H1 (cell line): Measurements from ENCODE around the gene ALDOA. TPM values are rescaled to one million over a fixed set of nuclear protein-coding genes. Genes with fewer than 3 reads are reported as not detected.
A peak's percentile ranks its signal among the peaks of the same experiment; 100 is the strongest.

Experiments
- CTCF ChIA-PET: fragments of 300-600 bp; sonication (Branson Sonifier 250); formaldehyde crosslinking; loops from one replicate; lab custom pipeline; 2021; ENCODE audit not compliant: partially characterized antibody; lab: Charles Lee
- POLR2A ChIA-PET: fragments of 300-600 bp; sonication (Branson Sonifier 250); formaldehyde crosslinking; loops from one replicate; lab custom pipeline; 2021; ENCODE audit warnings: inconsistent platforms; ENCODE audit not compliant: partially characterized antibody; lab: Charles Lee
- DNase-seq, 2 experiments: peaks; one replicate each; pipeline versions ENCODE4 v3.0.0 to v3.0.0-alpha.2; 2010 to 2022; ENCODE audit warnings: low spot score in 2 of 2, low read depth in 1 of 2, mixed read lengths in 1 of 2
- FAIRE-seq: peaks from 2 replicates; lab custom pipeline; 2011; peaks lifted over from hg19 to GRCh38; lab: Jason Lieb, UNC
- H2AFZ ChIP-seq: 2 replicates; pipeline ENCODE4 v1.8.1; 2012; ENCODE audit warnings: low read length, inconsistent platforms
- H2AK5ac ChIP-seq: 2 replicates; pipeline ENCODE4 v1.6.1; 2013; ENCODE audit warnings: low read depth, low read length
- H2BK120ac ChIP-seq: replicated peaks from 2 replicates; pipeline ENCODE3; 2013; ENCODE audit warnings: low read depth, low read length, inconsistent platforms
- H2BK12ac ChIP-seq: 2 replicates; pipeline ENCODE4 v1.6.1; 2013; ENCODE audit warnings: low read depth, low read length
- H2BK15ac ChIP-seq: 2 replicates; pipeline ENCODE4 v1.6.1; 2013; ENCODE audit warnings: low read length
- H2BK20ac ChIP-seq: 2 replicates; pipeline ENCODE4 v1.6.1; 2013; ENCODE audit warnings: low read length
- H2BK5ac ChIP-seq: 2 replicates; pipeline ENCODE4 v1.6.1; 2013; ENCODE audit warnings: low read depth, low read length
- H3K14ac ChIP-seq: 2 replicates; pipeline ENCODE4 v1.6.1; 2013; ENCODE audit warnings: inconsistent platforms; ENCODE audit not compliant: insufficient read length
- H3K18ac ChIP-seq: 2 replicates; pipeline ENCODE4 v1.6.1; 2013; ENCODE audit warnings: low read length; ENCODE audit errors: extremely low read depth
- H3K23ac ChIP-seq: 2 replicates; pipeline ENCODE4 v1.6.1; 2013; ENCODE audit warnings: inconsistent platforms; ENCODE audit not compliant: insufficient read length
- H3K23me2 ChIP-seq: 2 replicates; pipeline ENCODE4 v1.6.1; 2013; ENCODE audit warnings: low read depth, low read length
- H3K27ac ChIP-seq: 2 replicates; pipeline ENCODE4 v1.6.1; 2011; ENCODE audit warnings: low read depth, low read length, inconsistent platforms
- H3K27me3 ChIP-seq, 4 experiments: replicated peaks in 1 of 4; 1 replicate in 1 of 4; 2 replicates in 3 of 4; pipeline versions ENCODE4 v1.6.1 to v1.8.1; 2011 to 2013; ENCODE audit warnings: low read length in 3 of 4, mild to moderate bottlenecking in 3 of 4, inconsistent platforms in 2 of 4, mixed read lengths in 2 of 4, moderate library complexity in 1 of 4; ENCODE audit not compliant: control insufficient read depth in 3 of 4, insufficient read depth in 3 of 4; ENCODE audit errors: extremely low read depth in 1 of 4
- H3K36me3 ChIP-seq, 4 experiments: 2 replicates each; pipeline versions ENCODE4 v1.6.1 to v1.8.1; 2011 to 2013; ENCODE audit warnings: mild to moderate bottlenecking in 4 of 4, low read length in 3 of 4, moderate library complexity in 2 of 4, control low read depth in 1 of 4, inconsistent platforms in 1 of 4; ENCODE audit not compliant: insufficient read depth in 4 of 4, control insufficient read depth in 2 of 4
- H3K4ac ChIP-seq: replicated peaks from 2 replicates; pipeline ENCODE3; 2013; ENCODE audit warnings: low read length, low read depth, mixed read lengths, inconsistent platforms; ENCODE audit not compliant: insufficient read length
- H3K4me1 ChIP-seq, 4 experiments: replicated peaks in 1 of 4; 1 replicate in 1 of 4; 2 replicates in 3 of 4; pipeline versions ENCODE4 v1.6.1 to v1.8.1; 2011 to 2013; ENCODE audit warnings: low read length in 3 of 4, inconsistent platforms in 2 of 4, mixed read lengths in 1 of 4; ENCODE audit not compliant: insufficient read depth in 4 of 4, control insufficient read depth in 3 of 4
- H3K4me2 ChIP-seq, 2 experiments: 2 replicates each; pipeline versions ENCODE4 v1.6.1 to v1.8.1; 2011 to 2013; ENCODE audit warnings: low read depth in 2 of 2, low read length in 2 of 2, control low read depth in 1 of 2, inconsistent platforms in 1 of 2, mild to moderate bottlenecking in 1 of 2; ENCODE audit not compliant: insufficient read depth in 1 of 2
- H3K4me3 ChIP-seq, 4 experiments: fragments of 200-600, 300-600 bp in 1 of 4; sonication (generic), shearing (Covaris generic), sonication (Bioruptor Twin) in 1 of 4; 2 replicates each; pipeline versions ENCODE4 v1.5.1 to v1.8.1; 2011 to 2016; ENCODE audit warnings: low read length in 4 of 4, low read depth in 3 of 4, control low read depth in 2 of 4, inconsistent platforms in 2 of 4, mild to moderate bottlenecking in 2 of 4, mixed read lengths in 1 of 4, moderate library complexity in 1 of 4; ENCODE audit not compliant: insufficient read depth in 2 of 4; ENCODE audit errors: extremely low read depth in 1 of 4
- H3K56ac ChIP-seq: replicated peaks from 2 replicates; pipeline ENCODE3; 2013; ENCODE audit warnings: low read depth, mild to moderate bottlenecking, mixed read lengths, low read length, inconsistent platforms; ENCODE audit not compliant: insufficient read length
- H3K79me1 ChIP-seq: 2 replicates; pipeline ENCODE4 v1.6.1; 2013; ENCODE audit warnings: low read depth, low read length, control low read depth
- H3K79me2 ChIP-seq, 2 experiments: 2 replicates each; pipeline versions ENCODE4 v1.6.1 to v1.8.1; 2012 to 2013; ENCODE audit warnings: low read length in 2 of 2, mild to moderate bottlenecking in 2 of 2, inconsistent platforms in 1 of 2; ENCODE audit not compliant: insufficient read depth in 2 of 2, control insufficient read depth in 1 of 2
- H3K9ac ChIP-seq, 4 experiments: replicated peaks in 1 of 4; 1 replicate in 1 of 4; 2 replicates in 3 of 4; pipeline versions ENCODE4 v1.6.1 to v1.8.1; 2011 to 2013; ENCODE audit warnings: low read depth in 3 of 4, low read length in 3 of 4, control low read depth in 2 of 4, mild to moderate bottlenecking in 2 of 4, moderate library complexity in 2 of 4, inconsistent platforms in 1 of 4; ENCODE audit errors: extremely low read depth in 1 of 4
- H3K9me3 ChIP-seq, 2 experiments: 2 replicates each; pipeline versions ENCODE4 v1.6.1 to v1.8.1; 2012 to 2013; ENCODE audit warnings: mild to moderate bottlenecking in 2 of 2, moderate library complexity in 2 of 2, control low read depth in 1 of 2, inconsistent platforms in 1 of 2, low read depth in 1 of 2, low read length in 1 of 2, mixed read lengths in 1 of 2; ENCODE audit not compliant: insufficient read depth in 2 of 2
- H4K20me1 ChIP-seq, 2 experiments: replicated peaks in 1 of 2; 2 replicates each; pipeline versions ENCODE3 to v1.8.1; 2011 to 2013; ENCODE audit warnings: inconsistent platforms in 2 of 2, low read length in 2 of 2, mild to moderate bottlenecking in 1 of 2; ENCODE audit not compliant: insufficient read depth in 2 of 2, control insufficient read depth in 1 of 2
- H4K5ac ChIP-seq: 2 replicates; pipeline ENCODE4 v1.6.1; 2013; ENCODE audit warnings: low read length, low read depth, mixed read lengths, inconsistent platforms; ENCODE audit not compliant: insufficient read length
- H4K8ac ChIP-seq: 2 replicates; pipeline ENCODE4 v1.8.0; 2013; ENCODE audit warnings: mild to moderate bottlenecking, moderate library complexity, low read length, inconsistent platforms; ENCODE audit not compliant: insufficient read depth; ENCODE audit errors: extremely low read depth
- H4K91ac ChIP-seq: replicated peaks from 2 replicates; pipeline ENCODE3; 2013; ENCODE audit warnings: low read length, mixed read lengths, inconsistent platforms; ENCODE audit not compliant: insufficient read length
- JUND ChIP-seq: IDR thresholded peaks from 2 replicates; pipeline ENCODE4 v1.6.1; 2011; ENCODE audit warnings: mild to moderate bottlenecking, improper control_type of control experiment, low read length
- TAF1 ChIP-seq: IDR thresholded peaks from 2 replicates; pipeline ENCODE4 v1.6.1; 2011; ENCODE audit warnings: mild to moderate bottlenecking, low read depth, low read length
- WGBS, 2 experiments: shearing (Covaris generic) in 1 of 2; methylation state at CpG; one replicate each; pipeline versions ENCODE4 v1.1.6 to v1.1.7; 2013 to 2015; ENCODE audit warnings: low lambda C conversion rate in 2 of 2, mixed read lengths in 2 of 2, inconsistent platforms in 1 of 2, low coverage in 1 of 2, missing lambda C conversion rate in 1 of 2; ENCODE audit not compliant: insufficient replicate concordance in 2 of 2, insufficient coverage in 1 of 2, insufficient read length in 1 of 2; ENCODE audit errors: extremely low coverage in 1 of 2, missing lambda C conversion rate in 1 of 2; 5-methylcytosine and 5-hydroxymethylcytosine counted together
- polyA plus RNA-seq, 7 experiments: library from polyadenylated mRNA; depleted of rRNA in 3 of 7; stranded (reverse) in 5 of 7; unstranded in 2 of 7; fragments of >200 nt in 5 of 7; fragments of 200-250 nt in 2 of 7; gene quantifications; 1 replicate in 5 of 7; 2 replicates in 1 of 7; 4 replicates in 1 of 7; pipeline versions ENCODE4 v1.2.1 to v1.2.3, GENCODE V29; 2011 to 2013; ENCODE audit warnings: missing spikeins in 2 of 7, mixed read lengths in 2 of 7
- total RNA-seq: library from RNA; stranded (reverse); fragmentation: NEBNext Ultra II Directional; extraction: Animal tissue kit (Norgen Biotek cat#: 25700); gene quantifications from 2 replicates; pipeline ENCODE4 v1.2.1, GENCODE V29; 2021

The ALDOA gene
- total and polyA plus RNA-seq, 2 of the 8 experiments (the other 6 are each of a cell fraction or from before 2014, with no cell fraction given), result 1,072 to 1,083 TPM

DNA sequence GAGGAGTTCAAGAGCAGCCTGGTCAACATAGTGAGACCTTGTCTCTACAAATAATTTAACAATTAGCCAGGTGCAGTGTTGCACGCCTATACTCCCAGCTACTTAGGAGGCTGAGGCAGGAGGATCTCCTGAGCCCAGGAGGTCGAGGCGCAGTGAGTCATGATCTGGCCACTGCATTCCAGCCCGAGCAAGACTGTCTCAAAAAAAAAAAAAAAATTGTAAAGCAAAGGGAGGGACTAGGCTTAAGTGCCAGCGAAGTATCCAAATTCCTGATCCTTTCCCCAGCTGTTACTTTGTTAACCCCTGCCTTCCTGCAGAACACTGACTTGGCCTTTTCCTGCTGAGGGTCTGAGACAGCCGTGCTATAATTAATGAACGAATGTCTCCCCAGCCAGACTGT, 45.1 kb downstream of the ALDOA start:
- DNase-seq (no peak), FAIRE-seq (no peak)
- no peak overlapping the region for H4K8ac ChIP-seq
- H3K18ac ChIP-seq, result no peak overlapping the region
- H3K23ac ChIP-seq, result no peak overlapping the region
- ChIA-PET CTCF (interaction anchor here (0.6 to 6.7 kb wide), 7 partner anchors 11 to 492 kb away, joined by 3 to 90 read pairs (median 12); partner anchors contain the start of gene TBX6), POLR2A (interaction anchor here (1.2 to 16.3 kb wide), 2 partner anchors 10 to 18 kb away, joined by 4 to 169 read pairs; partner anchors contain the start of genes TBX6 and YPEL3)
- H3K36me3 ChIP-seq, result 0 out of 8 replicates have a peak, but pooled peaks cover 0 to 3% (median 0%) of the 10 kb centered on the region in 4 experiments
- H2BK12ac ChIP-seq, result no peak overlapping the region
- no peaks in the 10 kb centered on the region for H3K27me3 ChIP-seq
- H2BK15ac ChIP-seq, result no peak overlapping the region
- no peak overlapping the region for H2BK120ac ChIP-seq
- H3K79me2 ChIP-seq, result no peaks in the 10 kb centered on the region
- WGBS, 2 experiments, result 75% methylated on average over 7 of the region's 7 CpGs; no CpG with 5 or more reads in 1 of the 2 experiments
- H4K91ac ChIP-seq, result no peak overlapping the region
- H3K4me3 ChIP-seq, result no peak overlapping the region
- H3K56ac ChIP-seq, result no peak overlapping the region
- no peak overlapping the region for H3K14ac ChIP-seq
- H2BK20ac ChIP-seq, result no peak overlapping the region
- H3K9ac ChIP-seq, result no peak overlapping the region
- H3K4ac ChIP-seq, result no peak overlapping the region
- H3K4me2 ChIP-seq, result no peak overlapping the region
- H4K5ac ChIP-seq, result no peak overlapping the region
- no peaks in the 10 kb centered on the region for H3K23me2 ChIP-seq
- H2AK5ac ChIP-seq, result no peak overlapping the region
- 0 out of 2 replicates have a peak, but pooled peaks have one; percentile 10 for TF ChIP-seq JUND
- no peak for TF ChIP-seq TAF1
- no peaks in the 10 kb centered on the region for H3K9me3 ChIP-seq
- H3K79me1 ChIP-seq, result no peaks in the 10 kb centered on the region
- H3K4me1 ChIP-seq, result peaks cover 0 to 12% (median 6%) of the 10 kb centered on the region in 4 experiments; a peak in 5 of 7 replicates
- no peak overlapping the region for H3K27ac ChIP-seq
- no peak overlapping the region for H2BK5ac ChIP-seq
- H4K20me1 ChIP-seq, result peaks cover 2 to 6% of the 10 kb centered on the region in 2 experiments
- no peak overlapping the region for H2AFZ ChIP-seq
